Upper lobe of left lung (tissue), 4 donors: ENCODE data around the gene TENM4.

Experiments used
- CTCF ChIP-seq, 6 experiments: fragments of 450-650 bp in 4 of 6; fragments of 200-600 bp in 2 of 6; sonication (generic) in 2 of 6; IDR thresholded peaks; one replicate each; pipeline ENCODE4 v1.5.1; 2016 to 2019; ENCODE audit warnings: antibody characterized with exemption in 6 of 6
- POLR2AphosphoS5 ChIP-seq, 2 donors: sonication (generic); formaldehyde crosslinking; IDR thresholded peaks; one replicate each; pipeline ENCODE4 v1.5.1; 2017; ENCODE audit warnings: antibody characterized with exemption in 2 of 2

- TF ChIP-seq POLR2AphosphoS5 (IDR thresholded peaks at IDR 0.05) (no peak), CTCF (IDR thresholded peaks at IDR 0.05) (no peak)
These were observed 507.5 kb downstream of the TENM4 start for GRCh38 chr11:78933350-78933749.
